Measurements from ENCODE around the gene EFCAB14.
A peak's percentile ranks its signal among the peaks of the same experiment; 100 is the strongest.
"Not testable (repeated sequence)": the region's sequence is repeated elsewhere in the genome, so short reads cannot be mapped to it uniquely, and the experiment has no call there.

Gene EFCAB14, protein sequence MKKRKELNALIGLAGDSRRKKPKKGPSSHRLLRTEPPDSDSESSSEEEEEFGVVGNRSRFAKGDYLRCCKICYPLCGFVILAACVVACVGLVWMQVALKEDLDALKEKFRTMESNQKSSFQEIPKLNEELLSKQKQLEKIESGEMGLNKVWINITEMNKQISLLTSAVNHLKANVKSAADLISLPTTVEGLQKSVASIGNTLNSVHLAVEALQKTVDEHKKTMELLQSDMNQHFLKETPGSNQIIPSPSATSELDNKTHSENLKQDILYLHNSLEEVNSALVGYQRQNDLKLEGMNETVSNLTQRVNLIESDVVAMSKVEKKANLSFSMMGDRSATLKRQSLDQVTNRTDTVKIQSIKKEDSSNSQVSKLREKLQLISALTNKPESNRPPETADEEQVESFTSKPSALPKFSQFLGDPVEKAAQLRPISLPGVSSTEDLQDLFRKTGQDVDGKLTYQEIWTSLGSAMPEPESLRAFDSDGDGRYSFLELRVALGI

GRCh38 chr1:46718727-46719622 is at the start of gene EFCAB14:
TSS of gene EFCAB14 (minus strand) at chr1:46719114. CDS start at chr1:46718087, 1,027 bp downstream.
- DNase-seq = peak; percentile 76

GRCh38 chr1:46768445-46768844 is 49.5 kb upstream of the EFCAB14 start:
- DNase-seq = no peak

DNA sequence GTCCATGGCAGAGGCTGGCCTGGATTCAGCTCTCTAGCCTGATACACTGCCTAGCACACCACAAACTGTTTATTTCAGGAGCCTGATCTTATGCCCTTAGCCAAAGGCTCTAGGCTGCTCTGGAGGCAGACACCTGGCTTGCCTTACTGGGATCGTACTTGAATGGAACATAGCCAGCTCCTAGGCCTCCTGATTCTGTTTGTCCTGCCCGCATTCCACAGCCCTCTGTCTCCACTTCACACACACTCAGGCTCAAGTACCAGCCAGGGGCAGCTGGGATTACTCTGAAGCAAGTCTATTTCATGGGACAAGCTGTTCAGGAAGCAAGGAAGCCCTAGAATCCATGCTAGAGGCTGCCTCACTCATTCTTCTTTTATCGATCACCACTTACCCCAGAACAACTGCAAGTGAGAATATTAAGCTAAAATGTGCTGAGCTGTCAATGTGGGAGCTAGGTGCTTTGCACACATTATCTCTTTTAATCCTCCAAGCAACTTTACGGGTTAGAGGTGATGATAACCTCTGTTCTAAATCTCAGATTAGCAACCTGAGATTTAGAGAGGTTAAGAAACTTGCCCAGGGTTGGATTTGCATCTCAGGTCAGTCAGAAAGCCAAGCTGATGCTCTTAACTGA is 48.9 kb upstream of the EFCAB14 start:
- no peak for DNase-seq

GRCh38 chr1:46764402-46764801 is 45.5 kb upstream of the EFCAB14 start:
- no peak for DNase-seq

GRCh38 chr1:46761740-46762139 is 42.8 kb upstream of the EFCAB14 start:
- no peak for DNase-seq

GRCh38 chr1:46760558-46761166 is 41.7 kb upstream of the EFCAB14 start:
- no peak for DNase-seq

- DNase-seq = no peak
Observed at GRCh38 chr1:46757956-46758528, 39.1 kb upstream of the EFCAB14 start.

GRCh38 chr1:46757247-46757955 is 38.5 kb upstream of the EFCAB14 start:
- DNase-seq = no peak

GRCh38 chr1:46755121-46755520 is 36.2 kb upstream of the EFCAB14 start:
- DNase-seq = no peak

DNA sequence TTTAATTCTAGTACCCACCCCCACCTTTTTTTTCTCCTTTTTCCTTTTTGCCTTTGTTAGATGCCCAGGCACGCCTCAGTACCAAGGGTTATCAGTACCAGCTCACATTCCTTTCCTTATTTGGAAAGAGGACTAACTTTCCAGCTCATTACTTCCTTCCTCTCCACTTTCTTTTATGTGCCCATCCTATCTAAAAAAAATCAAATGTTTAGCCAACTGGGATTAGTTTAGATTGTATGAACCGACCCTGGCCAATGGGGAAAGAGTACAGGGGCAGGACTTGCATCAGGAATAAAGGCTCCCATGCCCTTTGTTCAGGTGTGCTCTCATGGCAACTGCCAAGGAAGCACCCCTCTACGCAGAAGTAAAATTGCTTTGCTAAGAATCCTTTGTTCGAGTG is 35.8 kb upstream of the EFCAB14 start:
- DNase-seq = not testable (repeated sequence)

- DNase-seq = no peak
Observed at GRCh38 chr1:46753985-46754384, 35.1 kb upstream of the EFCAB14 start.

- DNase-seq = no peak
Observed at GRCh38 chr1:46749921-46750404, 31.0 kb upstream of the EFCAB14 start.

DNA sequence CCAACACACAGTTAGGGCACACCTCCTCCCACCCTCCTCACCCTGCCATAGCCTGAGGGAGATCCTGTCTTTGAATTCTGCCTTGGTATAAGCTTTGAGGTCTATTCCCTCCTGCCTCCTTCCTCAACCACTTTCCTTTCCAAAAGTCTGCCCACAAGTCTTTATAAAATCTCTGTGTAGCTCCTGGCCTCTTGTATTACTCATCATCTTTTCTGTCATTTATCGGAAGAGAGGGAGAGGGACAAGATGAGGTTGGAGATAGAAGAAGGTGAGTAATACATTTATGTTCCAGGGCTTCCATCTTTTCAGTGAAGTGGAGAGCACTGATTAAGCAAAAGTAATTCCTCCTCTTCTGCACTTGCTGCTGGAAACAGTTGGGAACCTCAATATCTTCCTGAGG is 30.5 kb upstream of the EFCAB14 start:
- DNase-seq = no peak

DNA sequence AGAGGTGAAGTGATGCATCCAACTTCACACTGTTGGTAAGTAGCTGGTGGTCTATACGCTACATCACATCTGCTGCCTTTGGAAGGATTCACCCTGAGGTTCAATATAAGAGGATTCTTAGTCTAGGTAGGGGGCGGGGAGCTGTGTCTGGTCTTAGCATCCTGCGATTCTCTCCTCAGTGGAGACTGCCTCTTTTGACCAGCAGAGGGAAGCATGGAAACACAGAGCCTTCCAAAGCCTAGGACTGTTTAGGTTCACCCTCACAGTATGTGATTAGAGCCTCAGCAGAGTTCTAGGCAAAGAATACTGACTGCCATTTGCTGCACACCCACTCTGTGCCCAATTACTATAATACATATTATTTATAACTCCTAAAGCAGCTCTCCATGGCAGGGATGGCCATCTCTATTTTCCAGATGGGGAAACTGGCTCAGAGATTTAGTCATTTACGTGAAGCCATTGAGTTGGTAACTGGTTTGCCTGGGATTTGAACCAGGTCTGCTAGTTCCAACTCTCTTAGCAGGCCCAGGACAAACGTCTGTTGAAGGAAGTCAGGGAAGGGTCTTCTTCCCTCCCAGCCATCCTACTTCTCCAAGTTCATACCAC is 28.9 kb upstream of the EFCAB14 start:
- peak; percentile 6 for DNase-seq

GRCh38 chr1:46742069-46742468 is 23.2 kb upstream of the EFCAB14 start:
- no peak for DNase-seq

- peak; percentile 0 for DNase-seq
Observed at GRCh38 chr1:46735708-46736324, 16.9 kb upstream of the EFCAB14 start.

- DNase-seq = not testable (repeated sequence)
Observed at GRCh38 chr1:46728327-46728873, 9.5 kb upstream of the EFCAB14 start.

- no peak for DNase-seq
Observed at GRCh38 chr1:46725736-46726108, 6.8 kb upstream of the EFCAB14 start.

DNA sequence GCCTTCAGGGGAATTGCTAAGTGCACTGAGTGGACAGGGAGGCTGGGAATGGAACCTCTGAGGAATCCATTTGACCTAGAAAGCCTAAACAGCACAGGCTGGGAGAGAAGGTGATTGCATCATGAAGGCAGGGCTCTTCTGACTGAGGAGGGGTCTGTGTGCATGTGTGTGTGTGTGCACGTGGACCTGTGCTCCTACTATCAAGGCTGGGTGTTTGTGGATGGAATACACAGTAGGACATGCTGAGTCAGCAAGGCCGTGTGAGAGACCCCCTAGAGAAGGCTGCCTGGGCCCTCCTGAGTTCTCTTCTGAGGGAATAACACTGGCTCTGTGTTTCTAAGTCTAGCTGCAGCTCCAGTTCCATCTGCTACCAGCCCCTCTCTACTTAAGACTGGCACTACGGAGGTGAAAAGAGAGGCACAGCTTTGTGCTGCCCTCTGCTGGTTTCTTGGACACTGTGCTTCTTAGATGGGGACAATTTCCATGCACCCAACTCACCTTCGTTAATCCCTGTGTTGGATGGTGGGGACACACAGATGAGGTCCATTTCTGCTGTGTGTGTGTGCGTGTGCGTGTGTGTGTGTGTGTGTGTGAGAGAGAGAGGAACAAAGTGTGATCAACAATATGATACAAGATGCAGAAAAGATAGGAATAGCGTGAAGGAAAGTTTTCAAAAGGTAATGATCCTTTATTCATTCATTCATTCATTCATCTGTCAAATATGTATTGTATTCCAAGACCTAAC is 6.2 kb upstream of the EFCAB14 start:
- DNase-seq = peak; percentile 44

- DNase-seq = no peak
Observed at GRCh38 chr1:46723901-46724300, 5.0 kb upstream of the EFCAB14 start.
